Natural killer cell (primary cell): Measurements from ENCODE around the gene WNT4. TPM values are rescaled to one million over a fixed set of nuclear protein-coding genes. Genes with fewer than 3 reads are reported as not detected.

Experiments
- ATAC-seq, 3 donors: fragments of 150-1000 bp in 2 of 3; fragments of 200-7000 bp in 1 of 3; cut with Tn5 transposase; 1 replicate in 1 of 3; 2 replicates in 2 of 3; pipeline ENCODE4 v1.10.0; 2021; ENCODE audit warnings: mild to moderate bottlenecking in 2 of 3, moderate library complexity in 2 of 3
- DNase-seq, 2 donors: peaks; one replicate each; pipeline versions ENCODE4 v3.0.0 to v3.0.0-alpha.2; 2013 to 2021; ENCODE audit warnings: mixed read lengths in 1 of 2
- H3K27ac ChIP-seq: one replicate; pipeline ENCODE4 v1.5.1; 2013; ENCODE audit warnings: mild to moderate bottlenecking, low read length
- H3K27me3 ChIP-seq: one replicate; pipeline ENCODE4 v1.6.1; 2013; ENCODE audit warnings: low read length; ENCODE audit not compliant: control insufficient read depth, insufficient read depth
- H3K36me3 ChIP-seq: one replicate; pipeline ENCODE4 v1.6.1; 2013; ENCODE audit warnings: low read length; ENCODE audit not compliant: control insufficient read depth, insufficient read depth
- H3K4me1 ChIP-seq: one replicate; pipeline ENCODE4 v1.6.1; 2013; ENCODE audit warnings: low read length; ENCODE audit not compliant: control insufficient read depth, insufficient read depth
- H3K4me3 ChIP-seq: one replicate; pipeline ENCODE4 v1.5.1; 2013; ENCODE audit warnings: low read length
- H3K9me3 ChIP-seq: one replicate; pipeline ENCODE4 v1.6.1; 2013; ENCODE audit warnings: low read length; ENCODE audit not compliant: control insufficient read depth, insufficient read depth
- H3K27ac Mint-ChIP-seq, 2 donors: one replicate each; pipeline ENCODE4 v1.8.0; 2022; ENCODE audit warnings: mild to moderate bottlenecking in 2 of 2, mixed read lengths in 2 of 2, moderate library complexity in 1 of 2
- H3K27me3 Mint-ChIP-seq, 2 donors: one replicate each; pipeline ENCODE4 v1.8.0; 2022; ENCODE audit warnings: low read depth in 2 of 2, mixed read lengths in 2 of 2
- H3K36me3 Mint-ChIP-seq: one replicate; pipeline ENCODE4 v1.8.0; 2022; ENCODE audit warnings: mixed read lengths
- H3K4me1 Mint-ChIP-seq, 2 donors: one replicate each; pipeline ENCODE4 v1.8.0; 2022; ENCODE audit warnings: mixed read lengths in 2 of 2
- H3K4me3 Mint-ChIP-seq: one replicate; pipeline ENCODE4 v1.8.0; 2022; ENCODE audit warnings: mild to moderate bottlenecking, moderate library complexity, mixed read lengths
- H3K9me3 Mint-ChIP-seq, 2 donors: one replicate each; pipeline ENCODE4 v1.8.0; 2022; ENCODE audit warnings: mixed read lengths in 2 of 2
- WGBS: methylation state at CpG from one replicate; pipeline ENCODE4 v1.1.7; 2013; ENCODE audit warnings: missing lambda C conversion rate; ENCODE audit not compliant: insufficient coverage; 5-methylcytosine and 5-hydroxymethylcytosine counted together
- intact Hi-C: fragments of 100-400 bp; cut with micrococcal nuclease; formaldehyde crosslinking; loops from one replicate; pipeline ENCODE4 v1.14.2; 2022
- total RNA-seq, 4 donors: library from RNA; stranded (reverse); fragments of 120-200 nt in 1 of 4; gene quantifications; one replicate each; pipeline versions ENCODE4 v1.2.3 to v1.2.4, GENCODE V29; 2013 to 2022
- TF ChIP-seq, protein P1 (sequence below): fragments of 200-600 bp; IDR thresholded peaks from one replicate; pipeline ENCODE4 v1.8.0; 2022; ENCODE audit warnings: antibody characterized with exemption

The WNT4 gene
- total RNA-seq, 3 donors from 2014 or later (not counting 1 experiment from before 2014, with no cell fraction given): not detected

DNA sequence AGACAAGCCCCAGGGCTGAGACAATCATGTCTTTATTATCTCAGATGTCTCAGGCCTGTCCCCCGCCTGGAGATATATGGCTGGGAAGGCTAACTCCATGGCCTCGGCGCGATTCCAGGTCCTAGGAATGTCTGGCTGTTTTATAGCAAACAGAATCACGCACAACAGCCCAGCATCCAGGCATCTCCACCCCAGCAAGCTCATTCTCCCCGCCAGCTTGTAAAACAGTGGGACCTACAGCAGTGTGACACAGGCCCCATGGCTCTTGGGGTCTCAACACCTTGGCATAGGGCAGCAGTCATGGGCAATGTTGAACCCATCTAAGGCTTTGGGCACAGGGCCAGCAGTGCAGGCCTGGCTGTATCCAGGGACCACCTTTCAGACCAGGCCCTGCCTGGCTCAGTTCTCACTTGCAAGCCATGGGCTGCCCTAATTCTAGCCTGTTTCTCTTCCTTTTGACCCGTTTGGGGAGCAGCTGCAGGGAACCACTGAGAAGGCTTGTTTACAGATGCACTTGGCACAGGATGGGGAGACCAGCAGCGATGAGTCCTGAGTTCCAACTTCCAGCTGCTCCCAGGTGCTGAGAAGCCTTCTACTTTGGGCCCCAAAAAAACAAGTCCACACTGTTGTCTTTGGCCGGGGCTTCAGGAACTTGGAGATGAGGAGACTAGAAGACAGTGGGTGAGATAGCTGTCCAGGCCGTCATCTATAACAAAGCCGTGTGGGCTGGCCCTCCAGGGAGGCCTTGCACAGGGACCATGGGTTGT is 34.4 kb downstream of the WNT4 start:
- Mint-ChIP-seq H3K27me3 (no peaks in the 10 kb centered on the region), H3K27ac (peak overlapping the region; percentile 69 to 90), H3K4me3 (no peak overlapping the region), H3K36me3 (no peaks in the 10 kb centered on the region), H3K9me3 (no peaks in the 10 kb centered on the region), H3K4me1 (peaks cover 70 to 84% of the 10 kb centered on the region in 2 donors)
- 86% methylated on average over 11 of the region's 11 CpGs for WGBS
- Histone ChIP-seq H3K4me3 (no peak overlapping the region), H3K9me3 (no peaks in the 10 kb centered on the region), H3K36me3 (peaks cover 49% of the 10 kb centered on the region), H3K4me1 (peaks cover 34% of the 10 kb centered on the region), H3K27ac (no peak overlapping the region), H3K27me3 (no peaks in the 10 kb centered on the region)
- intact Hi-C loops: loop anchor here (10.0 kb wide), 1 partner anchor 306 kb away; no protein-coding TSS in a partner anchor
- DNase-seq (no peak), ATAC-seq (no peak)
- TF ChIP-seq, protein P1, sequence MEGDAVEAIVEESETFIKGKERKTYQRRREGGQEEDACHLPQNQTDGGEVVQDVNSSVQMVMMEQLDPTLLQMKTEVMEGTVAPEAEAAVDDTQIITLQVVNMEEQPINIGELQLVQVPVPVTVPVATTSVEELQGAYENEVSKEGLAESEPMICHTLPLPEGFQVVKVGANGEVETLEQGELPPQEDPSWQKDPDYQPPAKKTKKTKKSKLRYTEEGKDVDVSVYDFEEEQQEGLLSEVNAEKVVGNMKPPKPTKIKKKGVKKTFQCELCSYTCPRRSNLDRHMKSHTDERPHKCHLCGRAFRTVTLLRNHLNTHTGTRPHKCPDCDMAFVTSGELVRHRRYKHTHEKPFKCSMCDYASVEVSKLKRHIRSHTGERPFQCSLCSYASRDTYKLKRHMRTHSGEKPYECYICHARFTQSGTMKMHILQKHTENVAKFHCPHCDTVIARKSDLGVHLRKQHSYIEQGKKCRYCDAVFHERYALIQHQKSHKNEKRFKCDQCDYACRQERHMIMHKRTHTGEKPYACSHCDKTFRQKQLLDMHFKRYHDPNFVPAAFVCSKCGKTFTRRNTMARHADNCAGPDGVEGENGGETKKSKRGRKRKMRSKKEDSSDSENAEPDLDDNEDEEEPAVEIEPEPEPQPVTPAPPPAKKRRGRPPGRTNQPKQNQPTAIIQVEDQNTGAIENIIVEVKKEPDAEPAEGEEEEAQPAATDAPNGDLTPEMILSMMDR: no peak

DNA sequence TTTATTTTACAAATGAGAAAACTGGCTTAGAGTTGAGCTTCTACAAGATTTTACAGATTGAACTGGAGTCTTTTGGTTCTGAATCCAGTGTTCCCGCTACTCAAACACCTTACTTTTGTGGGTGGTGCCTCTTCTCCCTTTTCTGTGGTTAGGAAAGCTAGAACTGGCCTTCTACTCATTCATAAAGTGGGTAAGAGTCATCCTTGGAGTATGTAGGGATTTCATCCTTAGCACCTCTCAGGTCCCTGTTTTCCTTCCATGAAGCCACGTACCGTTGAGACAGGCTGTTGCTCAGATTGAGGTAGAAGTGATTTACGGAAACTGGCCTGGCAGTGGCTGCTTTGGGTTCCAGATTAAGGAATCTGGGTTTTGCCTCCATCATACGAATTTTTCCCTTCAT is 35.8 kb downstream of the WNT4 start:
- H3K4me1 Mint-ChIP-seq: peaks cover 70 to 83% of the 10 kb centered on the region in 2 donors
- no peak overlapping the region for H3K27ac ChIP-seq
- peaks cover 37% of the 10 kb centered on the region for H3K36me3 ChIP-seq
- TF ChIP-seq, protein P1: no peak
- ATAC-seq (no peak), DNase-seq (no peak)
- peak overlapping the region; percentile 90 for H3K27ac Mint-ChIP-seq
- 100% methylated on average over 4 of the region's 5 CpGs for WGBS
- no peaks in the 10 kb centered on the region for H3K27me3 ChIP-seq
- H3K9me3 ChIP-seq: no peaks in the 10 kb centered on the region
- no peaks in the 10 kb centered on the region for H3K27me3 Mint-ChIP-seq
- H3K4me3 Mint-ChIP-seq: no peak overlapping the region
- peaks cover 34% of the 10 kb centered on the region for H3K4me1 ChIP-seq
- H3K36me3 Mint-ChIP-seq: no peaks in the 10 kb centered on the region
- intact Hi-C loops: loop anchor here (10.0 kb wide), 1 partner anchor 308 kb away; no protein-coding TSS in a partner anchor
- no peaks in the 10 kb centered on the region for H3K9me3 Mint-ChIP-seq
- no peak overlapping the region for H3K4me3 ChIP-seq

DNA sequence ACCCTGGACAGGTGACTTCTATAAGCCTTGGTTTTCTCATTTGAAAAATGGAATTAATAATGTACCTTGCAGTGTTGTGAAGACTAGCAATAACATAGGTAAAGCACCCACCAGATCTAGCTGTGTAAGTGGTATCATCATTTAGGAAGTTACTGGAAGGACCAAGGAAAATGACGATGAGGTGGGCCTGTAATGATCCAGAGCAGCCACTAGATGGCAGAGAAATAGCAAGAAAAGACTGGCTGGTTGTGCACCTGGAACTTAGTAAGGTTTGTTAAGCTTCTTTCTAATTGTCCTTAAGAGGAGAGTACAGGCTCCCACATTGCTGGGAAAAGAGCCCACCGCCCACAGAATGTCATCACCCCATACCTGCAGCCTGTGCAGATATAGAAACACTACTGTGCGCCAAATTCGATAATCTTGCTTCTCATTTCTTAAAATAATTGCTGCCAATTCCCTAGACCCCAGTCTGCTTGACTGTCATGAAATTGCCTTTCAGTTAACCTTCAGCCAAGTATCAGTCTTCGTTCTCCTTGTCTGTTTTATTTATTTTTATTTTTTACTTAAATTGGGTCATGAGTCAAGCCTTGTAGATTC is 37.2 kb downstream of the WNT4 start:
- Histone ChIP-seq H3K4me3 (no peak overlapping the region), H3K4me1 (peaks cover 23% of the 10 kb centered on the region), H3K9me3 (no peaks in the 10 kb centered on the region), H3K27ac (peak overlapping the region; percentile 68), H3K27me3 (no peaks in the 10 kb centered on the region), H3K36me3 (peaks cover 28% of the 10 kb centered on the region)
- 64% methylated on average over 4 of the region's 5 CpGs for WGBS
- Mint-ChIP-seq H3K36me3 (no peaks in the 10 kb centered on the region), H3K4me3 (peak overlapping the region; percentile 51), H3K27me3 (no peaks in the 10 kb centered on the region), H3K9me3 (no peaks in the 10 kb centered on the region), H3K27ac (peak overlapping the region; percentile 90), H3K4me1 (peaks cover 77 to 79% of the 10 kb centered on the region in 2 donors)
- DNase-seq (peak in 1 of 2 donors; percentile 72), ATAC-seq (peak; percentile 61 to 69 (median 65))
- intact Hi-C loops: loop anchor here (1.0 to 10.0 kb wide), 2 partner anchors 51 to 309 kb away; no protein-coding TSS in a partner anchor
- TF ChIP-seq, protein P1: peak; percentile 86
